GM23338 (cell line): ENCODE results near the gene SIK2. TPM values are rescaled to one million over a fixed set of nuclear protein-coding genes. Genes with fewer than 3 reads are reported as not detected.

Source experiments
- ATAC-seq: fragments of 200-7000 bp; cut with Tn5 transposase; 3 replicates; pipeline ENCODE4 v1.9.1; 2020
- DNase-seq: peaks from one replicate; pipeline ENCODE4 v3.0.0-alpha.2; 2015; ENCODE audit warnings: low spot score
- H2AFZ ChIP-seq: fragments of 200-600 bp; sonication (generic); 2 replicates; pipeline ENCODE4 v1.8.0; 2016; ENCODE audit warnings: antibody characterized with exemption, mild to moderate bottlenecking, moderate library complexity
- H3F3A ChIP-seq: fragments of 200-600 bp; sonication (generic); replicated peaks from 2 replicates; pipeline ENCODE4 v1.8.0; 2017; ENCODE audit warnings: antibody characterized with exemption, mixed run types, low read depth
- H3K27ac ChIP-seq: fragments of 200-600 bp; sonication (generic); 2 replicates; pipeline ENCODE4 v1.6.1; 2016; ENCODE audit warnings: low read depth
- H3K27me3 ChIP-seq: fragments of 200-600 bp; sonication (generic); 2 replicates; pipeline ENCODE4 v1.8.0; 2016; ENCODE audit warnings: mild to moderate bottlenecking, mixed run types, moderate library complexity; ENCODE audit not compliant: insufficient read depth
- H3K36me3 ChIP-seq: fragments of 200-600 bp; sonication (generic); 2 replicates; pipeline ENCODE4 v1.8.0; 2016; ENCODE audit warnings: mild to moderate bottlenecking; ENCODE audit not compliant: insufficient read depth
- H3K4me1 ChIP-seq: fragments of 200-600 bp; sonication (generic); 2 replicates; pipeline ENCODE4 v1.8.0; 2016; ENCODE audit warnings: mild to moderate bottlenecking, moderate library complexity; ENCODE audit not compliant: insufficient read depth
- H3K4me2 ChIP-seq: fragments of 200-600 bp; sonication (generic); 2 replicates; pipeline ENCODE4 v1.7.1; 2017; ENCODE audit warnings: mixed run types
- H3K4me3 ChIP-seq: fragments of 200-600 bp; sonication (generic); 2 replicates; pipeline ENCODE4 v1.6.1; 2016; ENCODE audit warnings: mixed run types
- H3K79me2 ChIP-seq: fragments of 200-600 bp; sonication (generic); replicated peaks from 2 replicates; pipeline ENCODE4 v1.8.0; 2017; ENCODE audit warnings: mild to moderate bottlenecking; ENCODE audit not compliant: insufficient read depth
- H3K9me2 ChIP-seq: fragments of 200-600 bp; sonication (generic); 2 replicates; pipeline ENCODE4 v1.8.0; 2017; ENCODE audit not compliant: insufficient read depth
- H4K20me1 ChIP-seq: fragments of 200-600 bp; sonication (generic); replicated peaks from 2 replicates; pipeline ENCODE4 v1.8.0; 2017; ENCODE audit warnings: mild to moderate bottlenecking; ENCODE audit not compliant: insufficient read depth
- H3K27ac Mint-ChIP-seq: 2 replicates; pipeline ENCODE4 v1.8.0; 2020; ENCODE audit warnings: inconsistent platforms, mild to moderate bottlenecking, moderate library complexity, mixed read lengths
- H3K27me3 Mint-ChIP-seq: 3 replicates; pipeline ENCODE4 v1.8.0; 2022; ENCODE audit warnings: low read depth, mild to moderate bottlenecking, moderate library complexity, mixed read lengths, inconsistent platforms; ENCODE audit not compliant: insufficient read depth, poor library complexity
- H3K36me3 Mint-ChIP-seq: 3 replicates; pipeline ENCODE4 v1.8.0; 2021; ENCODE audit warnings: low read depth, mild to moderate bottlenecking, inconsistent platforms, moderate library complexity, mixed read lengths
- H3K4me1 Mint-ChIP-seq: 3 replicates; pipeline ENCODE4 v1.8.0; 2020; ENCODE audit warnings: mild to moderate bottlenecking, inconsistent platforms, mixed read lengths
- H3K4me3 Mint-ChIP-seq: 3 replicates; pipeline ENCODE4 v1.8.0; 2021; ENCODE audit warnings: moderate library complexity, mild to moderate bottlenecking, inconsistent platforms, mixed read lengths
- H3K9me3 Mint-ChIP-seq: 3 replicates; pipeline ENCODE4 v1.8.0; 2020; ENCODE audit warnings: moderate library complexity, mild to moderate bottlenecking, inconsistent platforms, mixed read lengths
- CREB1 ChIP-seq: fragments of 250-450 bp; sonication (Bioruptor Pico); IDR thresholded peaks from 2 replicates; pipeline ENCODE4 v1.5.0; 2020; ENCODE audit warnings: low read depth, mild to moderate bottlenecking, moderate library complexity
- CTCF ChIP-seq, 2 experiments: fragments of 200-600 bp in 1 of 2; sonication (generic) in 1 of 2; conservative IDR thresholded peaks; 2 replicates each; pipeline versions ENCODE4 v1.5.1 to v1.6.1; 2016 to 2017; ENCODE audit warnings: antibody characterized with exemption in 2 of 2, low read depth in 2 of 2, mild to moderate bottlenecking in 2 of 2, moderate library complexity in 1 of 2
- ETS1 ChIP-seq: IDR thresholded peaks from 2 replicates; pipeline ENCODE4 v1.6.1; 2016; ENCODE audit warnings: antibody characterized with exemption
- JUNB ChIP-seq: IDR thresholded peaks from one replicate; pipeline ENCODE4 v1.6.1; 2016; ENCODE audit warnings: antibody characterized with exemption; ENCODE audit not compliant: unreplicated experiment
- ZNF114 ChIP-seq: fragments of 250-450 bp; sonication (Bioruptor Pico); IDR thresholded peaks from 2 replicates; pipeline ENCODE4 v1.5.0; 2020; ENCODE audit warnings: mild to moderate bottlenecking, moderate library complexity
- ZNF462 ChIP-seq: fragments of 250-450 bp; sonication (Bioruptor Pico); IDR thresholded peaks from 2 replicates; pipeline ENCODE4 v1.5.0; 2020; ENCODE audit warnings: mild to moderate bottlenecking, moderate library complexity
- polyA plus RNA-seq: library from polyadenylated mRNA; unstranded; fragments of >200 nt; fragmentation: Nextera tagmentation; extraction: Ambion mirVana; gene quantifications from 2 replicates; pipeline ENCODE4 v1.2.1, GENCODE V29; 2016
- total RNA-seq: library from RNA; depleted of rRNA; stranded (reverse); fragments of >200 nt; shearing (Covaris generic); gene quantifications from 2 replicates; pipeline ENCODE4 v1.2.3, GENCODE V29; 2014

The SIK2 gene
- total and polyA plus RNA-seq, 2 experiments from 2014 or later = 2.3 to 6.7 TPM

- H3K4me1 Mint-ChIP-seq = peaks cover 33% of the 10 kb centered on the region
- H3K36me3 Mint-ChIP-seq = no peaks in the 10 kb centered on the region
- H3K27ac ChIP-seq = no peak overlapping the region
Observed at GRCh38 chr11:111566324-111566723, 35.9 kb upstream of the SIK2 start.

GRCh38 chr11:111569476-111569875 lies 32.8 kb upstream of the SIK2 start:
- Histone ChIP-seq H3K27me3 (no peaks in the 10 kb centered on the region), H3K36me3 (no peaks in the 10 kb centered on the region), H2AFZ (no peak overlapping the region), H3F3A (no peaks in the 10 kb centered on the region), H3K4me2 (no peak overlapping the region), H3K4me3 (no peak overlapping the region), H3K27ac (no peak overlapping the region), H3K4me1 (peaks cover 19% of the 10 kb centered on the region; the same call in 1 of the 2 replicates), H3K79me2 (no peaks in the 10 kb centered on the region), H3K9me2 (no peaks in the 10 kb centered on the region), H4K20me1 (no peaks in the 10 kb centered on the region)
- no peak for DNase-seq
- H3K36me3 Mint-ChIP-seq = no peaks in the 10 kb centered on the region
- no peak overlapping the region for H3K27ac Mint-ChIP-seq
- H3K4me1 Mint-ChIP-seq = peaks cover 10% of the 10 kb centered on the region
- H3K4me3 Mint-ChIP-seq = no peak overlapping the region
- H3K27me3 Mint-ChIP-seq = peaks cover 4% of the 10 kb centered on the region
- H3K9me3 Mint-ChIP-seq = no peaks in the 10 kb centered on the region
- no peak for ATAC-seq
- TF ChIP-seq CREB1 (CRISPR knock-in tag) = no peak
- no peak for TF ChIP-seq ZNF462 (CRISPR knock-in tag)
- TF ChIP-seq ETS1 = no peak
- TF ChIP-seq ZNF114 (CRISPR knock-in tag) = no peak
- TF ChIP-seq JUNB = no peak

More at GRCh38 chr11:111566324-111566723, 35.9 kb upstream of the SIK2 start:
- no peaks in the 10 kb centered on the region for H3F3A ChIP-seq
- H3K27me3 ChIP-seq = no peaks in the 10 kb centered on the region
- peak; percentile 45 for DNase-seq
- TF ChIP-seq ZNF114 (CRISPR knock-in tag) = no peak
- TF ChIP-seq CTCF (conservative IDR thresholded peaks at IDR 0.05; ENCODE audit: low read depth in 2 of 2) = peak; percentile 34 to 35
- no peak overlapping the region for H3K4me2 ChIP-seq
- H2AFZ ChIP-seq = 0 out of 2 replicates have a peak overlapping the region, but pooled peaks have one; percentile 21
- H3K4me1 ChIP-seq = peaks cover 42% of the 10 kb centered on the region
- no peaks in the 10 kb centered on the region for H3K79me2 ChIP-seq
- H3K4me3 ChIP-seq = no peak overlapping the region
- Mint-ChIP-seq H3K4me3 (no peak overlapping the region), H3K27me3 (peaks cover 10% of the 10 kb centered on the region), H3K27ac (peak overlapping the region; percentile 38; the same call in 1 of the 2 replicates), H3K9me3 (no peaks in the 10 kb centered on the region)
- no peaks in the 10 kb centered on the region for H3K9me2 ChIP-seq
- ATAC-seq = peak; percentile 19; the same call in 2 of the 3 replicates
- H4K20me1 ChIP-seq = no peaks in the 10 kb centered on the region
- no peaks in the 10 kb centered on the region for H3K36me3 ChIP-seq
